ENCODE measurements around the gene NDUFV3. TPM values are rescaled to one million over a fixed set of nuclear protein-coding genes. Genes with fewer than 3 reads are reported as not detected.
"Not testable (repeated sequence)": the region's sequence is repeated elsewhere in the genome, so short reads cannot be mapped to it uniquely, and the experiment has no call there.

The NDUFV3 gene
- total RNA-seq, 1 experiment from 2014 or later: 29.8 TPM

- DNase-seq: not testable (repeated sequence)
Measured at GRCh38 chr21:42933973-42934372, 40.9 kb downstream of the NDUFV3 start.

GRCh38 chr21:42936360-42936759 lies 43.3 kb downstream of the NDUFV3 start:
- H3K4me3 Mint-ChIP-seq (ENCODE audit: low read depth, unreplicated experiment); H3K27ac Mint-ChIP-seq (ENCODE audit: unreplicated experiment); BruUV-seq (replicated peaks); H3K27me3 Mint-ChIP-seq (ENCODE audit: unreplicated experiment); CTCF ChIA-PET; intact Hi-C loops (cut with micrococcal nuclease; ENCODE audit: unreplicated experiment); DNase-seq; H3K36me3 Mint-ChIP-seq (ENCODE audit: insufficient read depth, unreplicated experiment); H3K9me3 Mint-ChIP-seq (ENCODE audit: low read depth, unreplicated experiment): not testable (repeated sequence)
- peaks cover 21% of the 10 kb centered on the region for H3K4me1 Mint-ChIP-seq (ENCODE audit: low read depth, unreplicated experiment)

More at GRCh38 chr21:42933973-42934372, 40.9 kb downstream of the NDUFV3 start:
- BruUV-seq (replicated peaks); H3K36me3 Mint-ChIP-seq (ENCODE audit: insufficient read depth, unreplicated experiment); H3K27me3 Mint-ChIP-seq (ENCODE audit: unreplicated experiment); intact Hi-C loops (cut with micrococcal nuclease; ENCODE audit: unreplicated experiment); CTCF ChIA-PET; H3K27ac Mint-ChIP-seq (ENCODE audit: unreplicated experiment); H3K9me3 Mint-ChIP-seq (ENCODE audit: low read depth, unreplicated experiment); H3K4me3 Mint-ChIP-seq (ENCODE audit: low read depth, unreplicated experiment): not testable (repeated sequence)
- H3K4me1 Mint-ChIP-seq (ENCODE audit: low read depth, unreplicated experiment): peaks cover 11% of the 10 kb centered on the region

GRCh38 chr21:42937034-42937940 lies 44.2 kb downstream of the NDUFV3 start:
- not testable (repeated sequence) for BruUV-seq (replicated peaks)

DNA sequence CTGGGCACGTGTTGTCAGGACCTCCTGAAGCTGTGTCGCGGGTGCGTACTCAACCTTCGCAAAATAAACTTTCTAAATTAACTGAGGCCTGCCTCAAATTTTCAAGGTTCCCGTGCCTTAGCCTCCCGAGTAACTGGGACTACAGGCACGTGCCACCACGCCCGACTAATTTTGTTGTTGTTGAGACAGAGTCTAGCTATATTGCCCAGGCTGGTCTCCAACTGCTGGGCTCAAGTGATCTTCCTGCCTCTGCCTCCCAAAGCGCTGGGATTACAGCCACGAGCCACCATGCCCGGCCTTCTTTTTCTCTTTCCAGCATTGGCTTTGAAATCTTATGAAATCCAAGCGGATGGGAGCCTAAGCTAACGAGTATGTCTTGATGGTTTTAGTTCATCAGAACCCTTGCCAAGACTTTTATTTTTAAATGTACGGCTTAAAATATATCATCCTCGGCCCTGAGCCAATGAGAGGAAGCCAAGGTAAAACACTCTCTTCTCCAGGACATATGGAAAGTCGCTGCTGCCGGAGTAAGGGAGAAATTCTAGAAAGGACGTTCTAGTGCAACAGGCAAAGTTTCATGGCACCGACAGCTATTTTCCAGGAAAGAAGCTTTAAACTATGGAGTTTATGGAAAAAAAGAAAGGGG lies 45.0 kb downstream of the NDUFV3 start:
- H3K36me3 Mint-ChIP-seq (ENCODE audit: insufficient read depth, unreplicated experiment): no peaks in the 10 kb centered on the region
- H3K4me3 Mint-ChIP-seq (ENCODE audit: low read depth, unreplicated experiment): no peak overlapping the region
- H3K27me3 Mint-ChIP-seq (ENCODE audit: unreplicated experiment): no peaks in the 10 kb centered on the region

More at GRCh38 chr21:42937034-42937940, 44.2 kb downstream of the NDUFV3 start:
- intact Hi-C loops (cut with micrococcal nuclease; ENCODE audit: unreplicated experiment); H3K27me3 Mint-ChIP-seq (ENCODE audit: unreplicated experiment); H3K4me3 Mint-ChIP-seq (ENCODE audit: low read depth, unreplicated experiment); DNase-seq; H3K27ac Mint-ChIP-seq (ENCODE audit: unreplicated experiment); H3K9me3 Mint-ChIP-seq (ENCODE audit: low read depth, unreplicated experiment); H3K36me3 Mint-ChIP-seq (ENCODE audit: insufficient read depth, unreplicated experiment); CTCF ChIA-PET: not testable (repeated sequence)
- peaks cover 24% of the 10 kb centered on the region for H3K4me1 Mint-ChIP-seq (ENCODE audit: low read depth, unreplicated experiment)

GRCh38 chr21:42938606-42938995 lies 45.5 kb downstream of the NDUFV3 start:
- H3K27me3 Mint-ChIP-seq (ENCODE audit: unreplicated experiment); H3K4me3 Mint-ChIP-seq (ENCODE audit: low read depth, unreplicated experiment); DNase-seq; H3K36me3 Mint-ChIP-seq (ENCODE audit: insufficient read depth, unreplicated experiment); BruUV-seq (replicated peaks); H3K27ac Mint-ChIP-seq (ENCODE audit: unreplicated experiment); H3K9me3 Mint-ChIP-seq (ENCODE audit: low read depth, unreplicated experiment); intact Hi-C loops (cut with micrococcal nuclease; ENCODE audit: unreplicated experiment): not testable (repeated sequence)
- CTCF ChIA-PET: interaction anchor here (0.7 to 0.9 kb wide), 2 partner anchors 13 to 17 kb away, joined by 3 to 5 read pairs; no protein-coding TSS in a partner anchor
- H3K4me1 Mint-ChIP-seq (ENCODE audit: low read depth, unreplicated experiment): peaks cover 17% of the 10 kb centered on the region

More for the DNA sequence above, 45.0 kb downstream of the NDUFV3 start:
- Mint-ChIP-seq H3K27ac (ENCODE audit: unreplicated experiment) (no peak overlapping the region), H3K9me3 (ENCODE audit: low read depth, unreplicated experiment) (no peaks in the 10 kb centered on the region), H3K4me1 (ENCODE audit: low read depth, unreplicated experiment) (peaks cover 21% of the 10 kb centered on the region)
- CTCF ChIA-PET: interaction anchor here (0.7 to 0.9 kb wide), 2 partner anchors 12 to 17 kb away, joined by 3 to 5 read pairs; no protein-coding TSS in a partner anchor
- DNase-seq: no peak
- intact Hi-C loops (cut with micrococcal nuclease; ENCODE audit: unreplicated experiment): no loop called here
- BruUV-seq (replicated peaks): no TSS peak
- TF ChIP-seq, protein P1, sequence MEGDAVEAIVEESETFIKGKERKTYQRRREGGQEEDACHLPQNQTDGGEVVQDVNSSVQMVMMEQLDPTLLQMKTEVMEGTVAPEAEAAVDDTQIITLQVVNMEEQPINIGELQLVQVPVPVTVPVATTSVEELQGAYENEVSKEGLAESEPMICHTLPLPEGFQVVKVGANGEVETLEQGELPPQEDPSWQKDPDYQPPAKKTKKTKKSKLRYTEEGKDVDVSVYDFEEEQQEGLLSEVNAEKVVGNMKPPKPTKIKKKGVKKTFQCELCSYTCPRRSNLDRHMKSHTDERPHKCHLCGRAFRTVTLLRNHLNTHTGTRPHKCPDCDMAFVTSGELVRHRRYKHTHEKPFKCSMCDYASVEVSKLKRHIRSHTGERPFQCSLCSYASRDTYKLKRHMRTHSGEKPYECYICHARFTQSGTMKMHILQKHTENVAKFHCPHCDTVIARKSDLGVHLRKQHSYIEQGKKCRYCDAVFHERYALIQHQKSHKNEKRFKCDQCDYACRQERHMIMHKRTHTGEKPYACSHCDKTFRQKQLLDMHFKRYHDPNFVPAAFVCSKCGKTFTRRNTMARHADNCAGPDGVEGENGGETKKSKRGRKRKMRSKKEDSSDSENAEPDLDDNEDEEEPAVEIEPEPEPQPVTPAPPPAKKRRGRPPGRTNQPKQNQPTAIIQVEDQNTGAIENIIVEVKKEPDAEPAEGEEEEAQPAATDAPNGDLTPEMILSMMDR (IDR thresholded peaks at IDR 0.05; ENCODE audit: unreplicated experiment): no peak

All from Calu3 (cell line).